Measurements from ENCODE around the gene TEX36. TPM values are rescaled to one million over a fixed set of nuclear protein-coding genes. Genes with fewer than 3 reads are reported as not detected.

Gene TEX36
- total RNA-seq, 1 experiment from 2014 or later: not detected

DNA sequence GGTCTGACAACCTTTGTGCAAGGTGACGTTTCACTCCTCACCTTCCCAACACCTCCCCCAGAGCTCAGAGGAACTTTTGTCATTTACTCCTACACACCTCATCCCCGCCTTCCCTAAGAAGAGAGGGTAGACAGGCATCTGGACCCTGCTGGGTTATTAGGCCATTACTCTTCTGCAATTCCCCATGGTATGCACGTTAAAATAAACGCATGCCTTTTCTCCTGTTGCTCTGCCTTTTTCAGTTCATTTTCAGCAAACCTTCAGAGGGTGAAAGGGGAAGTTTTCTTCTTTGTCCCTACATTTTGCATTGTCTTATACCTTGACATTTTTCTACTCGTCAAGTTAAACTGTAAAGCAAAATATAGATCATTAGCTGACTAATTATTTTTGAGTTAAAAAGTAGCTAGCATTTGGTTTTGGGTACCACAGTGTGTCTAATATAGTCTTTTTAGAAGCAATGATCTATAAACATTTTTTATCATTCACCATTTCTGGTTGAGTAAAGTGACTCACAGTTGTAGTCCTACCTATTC lies 26.1 kb upstream of the TEX36 start:
- Histone ChIP-seq H4K8ac (replicated peaks; ENCODE audit: insufficient read length, low read depth, low read length) (no peak overlapping the region), H2BK15ac (ENCODE audit: low read depth, low read length) (no peak overlapping the region), H3K4me1 (ENCODE audit: insufficient read depth, low read length) (peaks cover 3% of the 10 kb centered on the region; the same call in 1 of the 2 replicates), H3K9me3 (ENCODE audit: control insufficient read depth, low read depth, low read length) (no peaks in the 10 kb centered on the region), H3K4me2 (ENCODE audit: insufficient read depth, insufficient read length, low read length) (no peak overlapping the region), H2BK5ac (ENCODE audit: insufficient read length, low read length) (no peak overlapping the region), H3K14ac (ENCODE audit: insufficient read depth, low read length) (no peak overlapping the region), H3K18ac (ENCODE audit: insufficient read length, low read depth, low read length) (no peak overlapping the region), H2BK20ac (ENCODE audit: low read depth, low read length, poor library complexity, severe bottlenecking) (no peak overlapping the region), H2AK5ac (ENCODE audit: insufficient read length, low read length) (no peak overlapping the region), H4K20me1 (ENCODE audit: control insufficient read depth, insufficient read depth, insufficient read length) (no peaks in the 10 kb centered on the region), H3K79me1 (ENCODE audit: insufficient read depth, low read depth, low read length, poor library complexity, severe bottlenecking) (no peaks in the 10 kb centered on the region), H3K27ac (ENCODE audit: insufficient read length, low read depth, low read length) (no peak overlapping the region), H3K4ac (ENCODE audit: low read depth, low read length) (no peak overlapping the region), H3K9ac (ENCODE audit: extremely low read depth, insufficient read length, low read length) (no peak overlapping the region), H2BK12ac (ENCODE audit: insufficient read length, low read depth, low read length) (no peak overlapping the region), H4K91ac (ENCODE audit: insufficient read length, low read depth, low read length) (no peak overlapping the region), H3K23ac (ENCODE audit: insufficient read length, low read depth, low read length) (no peak overlapping the region), H2AFZ (ENCODE audit: low read length) (no peak overlapping the region), H3K27me3 (ENCODE audit: insufficient read depth, low read length) (no peaks in the 10 kb centered on the region), H3K56ac (ENCODE audit: insufficient read length, low read depth, low read length) (no peak overlapping the region), H3T11ph (ENCODE audit: low read length) (no peak overlapping the region), H3K79me2 (ENCODE audit: insufficient read depth, low read length) (no peaks in the 10 kb centered on the region), H2BK120ac (ENCODE audit: low read depth, low read length, poor library complexity, severe bottlenecking) (no peak overlapping the region), H3K23me2 (ENCODE audit: insufficient read length, low read depth, low read length, poor library complexity, severe bottlenecking) (no peaks in the 10 kb centered on the region), H4K5ac (ENCODE audit: insufficient read length, low read depth, low read length) (no peak overlapping the region)
- peaks cover 2% of the 10 kb centered on the region for H3K27me3 Mint-ChIP-seq (ENCODE audit: low read depth)
- WGBS (ENCODE audit: extremely low coverage, insufficient read length, low lambda C conversion rate): no CpG with 5 or more reads among the region's 5 CpGs
- peaks cover 5 to 9% of the 10 kb centered on the region in 2 experiments; a peak in 3 of 5 replicates for H3K9me3 Mint-ChIP-seq
- H3K27ac Mint-ChIP-seq: no peak overlapping the region; a peak in 1 of 7 replicates
- TF ChIP-seq, protein P1, sequence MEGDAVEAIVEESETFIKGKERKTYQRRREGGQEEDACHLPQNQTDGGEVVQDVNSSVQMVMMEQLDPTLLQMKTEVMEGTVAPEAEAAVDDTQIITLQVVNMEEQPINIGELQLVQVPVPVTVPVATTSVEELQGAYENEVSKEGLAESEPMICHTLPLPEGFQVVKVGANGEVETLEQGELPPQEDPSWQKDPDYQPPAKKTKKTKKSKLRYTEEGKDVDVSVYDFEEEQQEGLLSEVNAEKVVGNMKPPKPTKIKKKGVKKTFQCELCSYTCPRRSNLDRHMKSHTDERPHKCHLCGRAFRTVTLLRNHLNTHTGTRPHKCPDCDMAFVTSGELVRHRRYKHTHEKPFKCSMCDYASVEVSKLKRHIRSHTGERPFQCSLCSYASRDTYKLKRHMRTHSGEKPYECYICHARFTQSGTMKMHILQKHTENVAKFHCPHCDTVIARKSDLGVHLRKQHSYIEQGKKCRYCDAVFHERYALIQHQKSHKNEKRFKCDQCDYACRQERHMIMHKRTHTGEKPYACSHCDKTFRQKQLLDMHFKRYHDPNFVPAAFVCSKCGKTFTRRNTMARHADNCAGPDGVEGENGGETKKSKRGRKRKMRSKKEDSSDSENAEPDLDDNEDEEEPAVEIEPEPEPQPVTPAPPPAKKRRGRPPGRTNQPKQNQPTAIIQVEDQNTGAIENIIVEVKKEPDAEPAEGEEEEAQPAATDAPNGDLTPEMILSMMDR (conservative IDR thresholded peaks at IDR 0.05): no peak
- H3K36me3 Mint-ChIP-seq (ENCODE audit: insufficient read depth in 1 of 3, low read depth in 3 of 3): peaks cover 0 to 10% (median 0%) of the 10 kb centered on the region in 3 experiments; a peak in 3 of 7 replicates
- no peak overlapping the region for H3K4me3 Mint-ChIP-seq
- no peak for DNase-seq
- peaks cover 22 to 25% of the 10 kb centered on the region in 2 experiments for H3K4me1 Mint-ChIP-seq
